ENCODE results near the gene DUOX2. TPM values are rescaled to one million over a fixed set of nuclear protein-coding genes. Genes with fewer than 3 reads are reported as not detected.

Gene DUOX2
- total RNA-seq, 1 experiment from 2014 or later, result 0.99 TPM

DNA sequence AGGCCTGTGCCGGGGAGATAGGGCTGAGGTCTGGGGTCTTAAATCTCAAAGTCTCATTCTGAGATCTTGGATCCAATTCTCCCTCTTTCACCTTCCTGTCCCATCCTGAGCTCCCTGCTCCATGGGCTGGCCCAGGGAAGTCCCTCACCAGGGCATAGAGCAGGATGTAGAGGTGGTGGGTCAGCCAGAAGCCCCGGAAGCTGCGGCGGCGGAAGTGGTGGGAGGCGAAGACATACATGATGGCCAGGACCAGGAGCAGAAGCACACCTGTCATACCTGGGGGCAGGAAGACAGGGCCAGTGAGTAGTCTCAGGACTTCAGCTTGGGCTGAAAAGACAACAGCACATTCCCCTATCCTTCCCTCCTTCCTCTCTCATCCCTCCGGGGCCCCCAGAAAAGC lies 16.5 kb downstream of the DUOX2 start:
- Histone ChIP-seq H3K9me3 (ENCODE audit: low read depth, low read length, poor library complexity, severe bottlenecking) (no peaks in the 10 kb centered on the region), H3K27ac (ENCODE audit: low read depth, low read length, poor library complexity, severe bottlenecking) (no peak overlapping the region), H3K4me1 (ENCODE audit: insufficient read depth, low read length, poor library complexity, severe bottlenecking) (no peaks in the 10 kb centered on the region), H3K36me3 (ENCODE audit: insufficient read depth, low read length, poor library complexity, severe bottlenecking) (no peaks in the 10 kb centered on the region), H3K27me3 (replicated peaks; ENCODE audit: insufficient read depth, low read depth, low read length, poor library complexity) (no peaks in the 10 kb centered on the region), H3K4me3 (ENCODE audit: low read depth, low read length, poor library complexity, severe bottlenecking) (no peak overlapping the region)
- no TSS peak for BruUV-seq (replicated peaks)
- intact Hi-C loops (cut with micrococcal nuclease; ENCODE audit: unreplicated experiment), result no loop called here
- DNase-seq (ENCODE audit: low spot score), result no peak
- TF ChIP-seq, protein P1, sequence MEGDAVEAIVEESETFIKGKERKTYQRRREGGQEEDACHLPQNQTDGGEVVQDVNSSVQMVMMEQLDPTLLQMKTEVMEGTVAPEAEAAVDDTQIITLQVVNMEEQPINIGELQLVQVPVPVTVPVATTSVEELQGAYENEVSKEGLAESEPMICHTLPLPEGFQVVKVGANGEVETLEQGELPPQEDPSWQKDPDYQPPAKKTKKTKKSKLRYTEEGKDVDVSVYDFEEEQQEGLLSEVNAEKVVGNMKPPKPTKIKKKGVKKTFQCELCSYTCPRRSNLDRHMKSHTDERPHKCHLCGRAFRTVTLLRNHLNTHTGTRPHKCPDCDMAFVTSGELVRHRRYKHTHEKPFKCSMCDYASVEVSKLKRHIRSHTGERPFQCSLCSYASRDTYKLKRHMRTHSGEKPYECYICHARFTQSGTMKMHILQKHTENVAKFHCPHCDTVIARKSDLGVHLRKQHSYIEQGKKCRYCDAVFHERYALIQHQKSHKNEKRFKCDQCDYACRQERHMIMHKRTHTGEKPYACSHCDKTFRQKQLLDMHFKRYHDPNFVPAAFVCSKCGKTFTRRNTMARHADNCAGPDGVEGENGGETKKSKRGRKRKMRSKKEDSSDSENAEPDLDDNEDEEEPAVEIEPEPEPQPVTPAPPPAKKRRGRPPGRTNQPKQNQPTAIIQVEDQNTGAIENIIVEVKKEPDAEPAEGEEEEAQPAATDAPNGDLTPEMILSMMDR (conservative IDR thresholded peaks at IDR 0.05; ENCODE audit: low read depth, low read length), result no peak
- TF ChIP-seq EZH2 (IDR thresholded peaks at IDR 0.05; ENCODE audit: borderline replicate concordance, low read depth, low read length, poor library complexity, severe bottlenecking), result no peak
- ChIA-PET POLR2A (ENCODE audit: low non-redundant PET) (no interaction called here), CTCF (interaction anchor here (1.0 kb wide), 1 partner anchor 21 kb away, joined by 3 read pairs; no protein-coding TSS in a partner anchor)

DNA sequence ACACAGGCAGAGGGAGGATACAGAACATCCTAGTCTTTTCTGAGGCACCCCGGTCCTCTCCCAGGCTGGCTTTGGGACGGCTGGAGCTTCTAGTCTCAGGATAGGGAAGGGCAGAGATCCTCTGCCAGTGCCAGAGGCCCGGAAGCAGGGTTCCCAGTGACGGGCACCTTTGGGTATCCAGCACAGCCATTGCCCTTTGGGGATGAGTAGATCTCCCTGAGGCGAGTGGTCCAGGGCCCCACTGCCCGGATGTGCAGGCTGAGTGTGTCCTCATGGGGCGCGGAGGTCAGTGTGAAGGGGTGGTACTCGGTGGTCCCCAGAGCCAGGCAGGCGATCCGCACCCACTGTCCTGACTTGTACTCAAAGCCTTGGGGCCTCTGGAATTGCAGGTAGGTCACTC lies 18.3 kb downstream of the DUOX2 start:
- H3K4me1 ChIP-seq (ENCODE audit: insufficient read depth, low read length, poor library complexity, severe bottlenecking), result no peaks in the 10 kb centered on the region
- H3K27me3 ChIP-seq (replicated peaks; ENCODE audit: insufficient read depth, low read depth, low read length, poor library complexity), result no peaks in the 10 kb centered on the region
- no peaks in the 10 kb centered on the region for H3K36me3 ChIP-seq (ENCODE audit: insufficient read depth, low read length, poor library complexity, severe bottlenecking)
- no peak for DNase-seq (ENCODE audit: low spot score)
- H3K9me3 ChIP-seq (ENCODE audit: low read depth, low read length, poor library complexity, severe bottlenecking), result no peaks in the 10 kb centered on the region
- H3K27ac ChIP-seq (ENCODE audit: low read depth, low read length, poor library complexity, severe bottlenecking), result no peak overlapping the region
- POLR2A ChIA-PET (ENCODE audit: low non-redundant PET), result no interaction called here
- intact Hi-C loops (cut with micrococcal nuclease; ENCODE audit: unreplicated experiment), result no loop called here
- no peak overlapping the region for H3K4me3 ChIP-seq (ENCODE audit: low read depth, low read length, poor library complexity, severe bottlenecking)
- no peak for TF ChIP-seq EZH2 (IDR thresholded peaks at IDR 0.05; ENCODE audit: borderline replicate concordance, low read depth, low read length, poor library complexity, severe bottlenecking)
- CTCF ChIA-PET, result no interaction called here
- no TSS peak for BruUV-seq (replicated peaks)

DNA sequence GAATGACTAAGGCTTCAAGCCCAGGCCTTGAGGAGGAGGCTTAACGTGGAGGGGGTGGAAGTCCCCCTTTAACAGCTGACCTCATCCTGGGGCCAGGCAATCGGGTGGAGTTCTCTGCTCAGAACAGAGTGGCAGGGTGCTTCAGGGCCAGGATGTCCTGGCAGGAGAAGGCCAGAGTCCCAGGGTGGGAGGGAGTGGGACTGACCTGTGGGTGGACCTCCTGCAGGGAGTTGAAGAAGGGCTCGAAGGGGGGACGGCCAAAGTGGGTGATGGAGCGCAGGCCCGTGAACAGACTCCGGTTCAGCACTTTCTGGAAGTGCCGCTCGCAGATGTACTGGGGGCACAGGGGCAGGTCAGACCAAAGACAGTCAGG lies 19.6 kb downstream of the DUOX2 start:
- no peaks in the 10 kb centered on the region for H3K4me1 ChIP-seq (ENCODE audit: insufficient read depth, low read length, poor library complexity, severe bottlenecking)
- no peaks in the 10 kb centered on the region for H3K9me3 ChIP-seq (ENCODE audit: low read depth, low read length, poor library complexity, severe bottlenecking)
- no peaks in the 10 kb centered on the region for H3K36me3 ChIP-seq (ENCODE audit: insufficient read depth, low read length, poor library complexity, severe bottlenecking)
- no peak overlapping the region for H3K4me3 ChIP-seq (ENCODE audit: low read depth, low read length, poor library complexity, severe bottlenecking)
- TF ChIP-seq, protein P1 (conservative IDR thresholded peaks at IDR 0.05; ENCODE audit: low read depth, low read length), result no peak
- no peak for TF ChIP-seq EZH2 (IDR thresholded peaks at IDR 0.05; ENCODE audit: borderline replicate concordance, low read depth, low read length, poor library complexity, severe bottlenecking)
- ChIA-PET POLR2A (ENCODE audit: low non-redundant PET) (no interaction called here), CTCF (no interaction called here)
- no TSS peak for BruUV-seq (replicated peaks)
- no peak overlapping the region for H3K27ac ChIP-seq (ENCODE audit: low read depth, low read length, poor library complexity, severe bottlenecking)
- intact Hi-C loops (cut with micrococcal nuclease; ENCODE audit: unreplicated experiment), result no loop called here
- H3K27me3 ChIP-seq (replicated peaks; ENCODE audit: insufficient read depth, low read depth, low read length, poor library complexity), result no peaks in the 10 kb centered on the region
- no peak for DNase-seq (ENCODE audit: low spot score)

DNA sequence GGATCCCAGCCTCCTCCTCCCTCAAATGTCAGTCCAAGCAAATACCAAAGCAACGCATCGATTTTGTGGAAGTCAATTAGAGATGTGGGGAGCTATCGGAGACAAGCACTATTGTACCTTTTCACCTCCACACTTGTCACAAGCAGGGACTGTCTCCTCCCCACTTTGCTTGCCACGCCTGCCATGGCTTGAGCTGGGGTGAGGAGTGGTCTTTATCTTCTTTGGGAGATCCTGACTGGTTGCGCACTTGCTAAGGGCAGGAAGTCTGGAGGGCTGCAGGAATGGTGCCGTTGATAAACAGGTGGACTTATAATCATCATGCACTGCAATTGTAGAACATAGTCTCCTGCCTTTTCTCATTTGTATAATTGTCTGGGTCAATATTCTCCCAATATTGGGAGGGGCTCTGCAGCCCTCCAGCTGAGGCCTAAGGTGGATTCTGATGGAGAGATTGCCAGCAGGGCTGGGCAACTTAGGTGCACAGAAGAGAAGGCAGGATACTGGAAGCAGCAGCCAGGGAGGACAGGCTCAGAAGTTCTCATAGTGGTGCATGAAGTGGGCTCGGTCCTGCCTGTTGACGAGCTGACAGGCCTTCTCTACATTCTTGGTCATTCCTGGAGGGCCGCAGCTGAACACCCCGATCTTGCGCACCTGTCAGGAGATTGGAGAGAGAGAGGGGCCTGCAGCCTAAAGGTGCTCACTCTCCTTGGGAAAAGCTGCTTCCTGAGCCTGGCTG lies 20.2 kb downstream of the DUOX2 start:
- no TSS peak for BruUV-seq (replicated peaks)
- no peaks in the 10 kb centered on the region for H3K27me3 ChIP-seq (replicated peaks; ENCODE audit: insufficient read depth, low read depth, low read length, poor library complexity)
- CTCF ChIA-PET, result no interaction called here

More for the DNA sequence above, 20.2 kb downstream of the DUOX2 start:
- TF ChIP-seq, protein P1 (conservative IDR thresholded peaks at IDR 0.05; ENCODE audit: low read depth, low read length), result no peak
- TF ChIP-seq EZH2 (IDR thresholded peaks at IDR 0.05; ENCODE audit: borderline replicate concordance, low read depth, low read length, poor library complexity, severe bottlenecking), result no peak
- intact Hi-C loops (cut with micrococcal nuclease; ENCODE audit: unreplicated experiment), result no loop called here
- H3K4me3 ChIP-seq (ENCODE audit: low read depth, low read length, poor library complexity, severe bottlenecking), result no peak overlapping the region
- POLR2A ChIA-PET (ENCODE audit: low non-redundant PET), result no interaction called here
- no peaks in the 10 kb centered on the region for H3K9me3 ChIP-seq (ENCODE audit: low read depth, low read length, poor library complexity, severe bottlenecking)
- no peak overlapping the region for H3K27ac ChIP-seq (ENCODE audit: low read depth, low read length, poor library complexity, severe bottlenecking)
- H3K36me3 ChIP-seq (ENCODE audit: insufficient read depth, low read length, poor library complexity, severe bottlenecking), result no peaks in the 10 kb centered on the region
- no peak for DNase-seq (ENCODE audit: low spot score)
- H3K4me1 ChIP-seq (ENCODE audit: insufficient read depth, low read length, poor library complexity, severe bottlenecking), result no peaks in the 10 kb centered on the region
